ENCODE measurements around the gene TMEM239.
"Not testable (repeated sequence)": the region's sequence is repeated elsewhere in the genome, so short reads cannot be mapped to it uniquely, and the experiment has no call there.

The TMEM239 gene

GRCh38 chr20:2820896-2821869 is 5.0 kb downstream of the TMEM239 start:
- DNase-seq (ENCODE audit: low read depth in 2 of 2), result no peak

GRCh38 chr20:2822073-2822472 is 5.9 kb downstream of the TMEM239 start:
- no peak for DNase-seq (ENCODE audit: low read depth in 2 of 2)

- no peak for DNase-seq (ENCODE audit: low read depth in 2 of 2)
Measured at GRCh38 chr20:2825761-2826160, 9.6 kb downstream of the TMEM239 start.

- DNase-seq (ENCODE audit: low read depth in 2 of 2), result no peak
Measured at GRCh38 chr20:2826655-2827054, 10.5 kb downstream of the TMEM239 start.

- no peak for DNase-seq (ENCODE audit: low read depth in 2 of 2)
Measured at GRCh38 chr20:2829376-2829775, 13.2 kb downstream of the TMEM239 start.

GRCh38 chr20:2831206-2831605 is 15.0 kb downstream of the TMEM239 start:
- not testable (repeated sequence) for DNase-seq (ENCODE audit: low read depth in 2 of 2)

- no peak for DNase-seq (ENCODE audit: low read depth in 2 of 2)
Measured at GRCh38 chr20:2833761-2834160, 17.6 kb downstream of the TMEM239 start.

- DNase-seq (ENCODE audit: low read depth in 2 of 2), result no peak
Measured at GRCh38 chr20:2834401-2835110, 18.4 kb downstream of the TMEM239 start.

GRCh38 chr20:2835331-2835796 is 19.2 kb downstream of the TMEM239 start:
- DNase-seq (ENCODE audit: low read depth in 2 of 2), result no peak

- no peak for DNase-seq (ENCODE audit: low read depth in 2 of 2)
Measured at GRCh38 chr20:2836035-2836434, 19.9 kb downstream of the TMEM239 start.

GRCh38 chr20:2837221-2837960 is 21.2 kb downstream of the TMEM239 start:
- no peak for DNase-seq (ENCODE audit: low read depth in 2 of 2)

- DNase-seq (ENCODE audit: low read depth in 2 of 2), result no peak
Measured at GRCh38 chr20:2838170-2838797, 22.1 kb downstream of the TMEM239 start.

GRCh38 chr20:2838847-2839671 is 22.9 kb downstream of the TMEM239 start:
- no peak for DNase-seq (ENCODE audit: low read depth in 2 of 2)

GRCh38 chr20:2839732-2840137 is 23.6 kb downstream of the TMEM239 start:
- DNase-seq (ENCODE audit: low read depth in 2 of 2), result no peak

- peak; percentile 76 to 79 for DNase-seq (ENCODE audit: low read depth in 2 of 2)
Measured at GRCh38 chr20:2840138-2840966, 24.2 kb downstream of the TMEM239 start, which contains the start of the genes PCED1A and VPS16. Gene PCED1A, minus strand, starts transcription at chr20:2840655. Its CDS starts 743 bp downstream, at chr20:2839912. Gene VPS16, plus strand, starts transcription at chr20:2840745. Its CDS starts 30 bp downstream, at chr20:2840775.

GRCh38 chr20:2840967-2841531 is 24.9 kb downstream of the TMEM239 start:
- no peak for DNase-seq (ENCODE audit: low read depth in 2 of 2)

GRCh38 chr20:2845607-2846006 is 29.4 kb downstream of the TMEM239 start:
- no peak for DNase-seq (ENCODE audit: low read depth in 2 of 2)

GRCh38 chr20:2846698-2847097 is 30.5 kb downstream of the TMEM239 start:
- DNase-seq (ENCODE audit: low read depth in 2 of 2), result no peak

GRCh38 chr20:2847802-2848201 is 31.6 kb downstream of the TMEM239 start:
- no peak for DNase-seq (ENCODE audit: low read depth in 2 of 2)

Measured in stimulated activated CD8-positive, alpha-beta memory T cell treated with anti-CD3 and anti-CD28 coated beads, Interleukin-7, amount 100 ng/mL, for 1 hour (primary cell).